Muscle layer of duodenum (tissue), 2 donors: Measurements from ENCODE around the gene NECTIN2.

Experiments used
- H3K27ac ChIP-seq: one replicate; pipeline ENCODE4 v1.7.0; 2013; ENCODE audit warnings: mild to moderate bottlenecking, low read length
- H3K27me3 ChIP-seq: one replicate; pipeline ENCODE4 v1.7.0; 2013; ENCODE audit warnings: low read depth, mild to moderate bottlenecking, control low read depth, low read length
- H3K36me3 ChIP-seq, 2 donors: one replicate each; pipeline ENCODE4 v1.7.0; 2013; ENCODE audit warnings: low read length in 2 of 2, control low read depth in 1 of 2, mild to moderate bottlenecking in 1 of 2; ENCODE audit not compliant: insufficient read depth in 2 of 2, control insufficient read depth in 1 of 2
- H3K4me1 ChIP-seq, 2 donors: one replicate each; pipeline ENCODE4 v1.7.0; 2013; ENCODE audit warnings: low read length in 2 of 2, mild to moderate bottlenecking in 2 of 2, control low read depth in 1 of 2, moderate library complexity in 1 of 2; ENCODE audit not compliant: insufficient read depth in 2 of 2, control insufficient read depth in 1 of 2
- H3K4me3 ChIP-seq, 2 donors: one replicate each; pipeline ENCODE4 v1.7.0; 2013; ENCODE audit warnings: low read length in 2 of 2, low read depth in 1 of 2, mild to moderate bottlenecking in 1 of 2
- H3K9me3 ChIP-seq, 2 donors: one replicate each; pipeline ENCODE4 v1.7.0; 2013; ENCODE audit warnings: low read length in 2 of 2, control low read depth in 1 of 2, mild to moderate bottlenecking in 1 of 2; ENCODE audit not compliant: control insufficient read depth in 1 of 2
- donor health status: healthy.

Gene NECTIN2

GRCh38 chr19:44809577-44810233 is 36.4 kb upstream of the NECTIN2 start:
- no peaks in the 10 kb centered on the region for H3K36me3 ChIP-seq
- peaks cover 0 to 21% of the 10 kb centered on the region in 2 donors for H3K4me1 ChIP-seq
- no peaks in the 10 kb centered on the region for H3K9me3 ChIP-seq
- H3K27ac ChIP-seq = no peak overlapping the region
- H3K27me3 ChIP-seq = no peaks in the 10 kb centered on the region
- peak overlapping the region; percentile 56 to 67 for H3K4me3 ChIP-seq

- Histone ChIP-seq H3K4me3 (peak overlapping the region in 1 of 2 donors; percentile 21), H3K27ac (no peak overlapping the region), H3K36me3 (no peaks in the 10 kb centered on the region), H3K4me1 (peaks cover 0 to 21% of the 10 kb centered on the region in 2 donors), H3K27me3 (no peaks in the 10 kb centered on the region), H3K9me3 (no peaks in the 10 kb centered on the region)
Measured at GRCh38 chr19:44810234-44811121, 35.6 kb upstream of the NECTIN2 start.

- Histone ChIP-seq H3K27me3 (no peaks in the 10 kb centered on the region), H3K9me3 (no peaks in the 10 kb centered on the region), H3K36me3 (no peaks in the 10 kb centered on the region), H3K4me3 (no peak overlapping the region), H3K27ac (no peak overlapping the region), H3K4me1 (peaks cover 0 to 21% of the 10 kb centered on the region in 2 donors)
Measured at GRCh38 chr19:44811122-44811419, 35.0 kb upstream of the NECTIN2 start.

- Histone ChIP-seq H3K4me1 (peaks cover 0 to 21% of the 10 kb centered on the region in 2 donors), H3K27ac (no peak overlapping the region), H3K36me3 (no peaks in the 10 kb centered on the region), H3K27me3 (no peaks in the 10 kb centered on the region), H3K9me3 (no peaks in the 10 kb centered on the region), H3K4me3 (no peak overlapping the region)
Measured at GRCh38 chr19:44812142-44812718, 33.9 kb upstream of the NECTIN2 start.

- Histone ChIP-seq H3K36me3 (no peaks in the 10 kb centered on the region), H3K4me1 (peaks cover 0 to 16% of the 10 kb centered on the region in 2 donors), H3K27me3 (no peaks in the 10 kb centered on the region), H3K4me3 (no peak overlapping the region), H3K27ac (no peak overlapping the region), H3K9me3 (no peaks in the 10 kb centered on the region)
Measured at GRCh38 chr19:44813070-44813840, 32.8 kb upstream of the NECTIN2 start.

- Histone ChIP-seq H3K27me3 (no peaks in the 10 kb centered on the region), H3K9me3 (no peaks in the 10 kb centered on the region), H3K27ac (no peak overlapping the region), H3K4me1 (peaks cover 0 to 11% of the 10 kb centered on the region in 2 donors), H3K4me3 (no peak overlapping the region), H3K36me3 (no peaks in the 10 kb centered on the region)
Measured at GRCh38 chr19:44813841-44814470, 32.1 kb upstream of the NECTIN2 start.

GRCh38 chr19:44814517-44814916 is 31.6 kb upstream of the NECTIN2 start:
- no peaks in the 10 kb centered on the region for H3K9me3 ChIP-seq
- H3K4me1 ChIP-seq = peaks cover 0 to 5% of the 10 kb centered on the region in 2 donors
- H3K27me3 ChIP-seq = no peaks in the 10 kb centered on the region
- H3K36me3 ChIP-seq = no peaks in the 10 kb centered on the region
- H3K27ac ChIP-seq = no peak overlapping the region
- H3K4me3 ChIP-seq = no peak overlapping the region

- peaks cover 0 to 4% of the 10 kb centered on the region in 2 donors for H3K4me1 ChIP-seq
- H3K36me3 ChIP-seq = no peaks in the 10 kb centered on the region
Measured at GRCh38 chr19:44816301-44816700, 29.8 kb upstream of the NECTIN2 start.

GRCh38 chr19:44817725-44818465 is 28.2 kb upstream of the NECTIN2 start:
- Histone ChIP-seq H3K27ac (no peak overlapping the region), H3K9me3 (no peaks in the 10 kb centered on the region), H3K36me3 (no peaks in the 10 kb centered on the region), H3K27me3 (no peaks in the 10 kb centered on the region), H3K4me1 (peaks cover 0 to 4% of the 10 kb centered on the region in 2 donors), H3K4me3 (no peak overlapping the region)

More at GRCh38 chr19:44816301-44816700, 29.8 kb upstream of the NECTIN2 start:
- H3K4me3 ChIP-seq = no peak overlapping the region
- H3K27ac ChIP-seq = no peak overlapping the region
- H3K9me3 ChIP-seq = no peaks in the 10 kb centered on the region
- H3K27me3 ChIP-seq = no peaks in the 10 kb centered on the region

- H3K27me3 ChIP-seq = no peaks in the 10 kb centered on the region
- peaks cover 0 to 4% of the 10 kb centered on the region in 2 donors for H3K4me1 ChIP-seq
- no peaks in the 10 kb centered on the region for H3K9me3 ChIP-seq
- H3K4me3 ChIP-seq = no peak overlapping the region
- no peak overlapping the region for H3K27ac ChIP-seq
- no peaks in the 10 kb centered on the region for H3K36me3 ChIP-seq
Measured at GRCh38 chr19:44818466-44819031, 27.5 kb upstream of the NECTIN2 start.
